CD4-positive, CD25-positive, alpha-beta regulatory T cell (primary cell): ENCODE measurements around the gene OPN1LW. TPM values are rescaled to one million over a fixed set of nuclear protein-coding genes. Genes with fewer than 3 reads are reported as not detected.
"Not testable (repeated sequence)": the region's sequence is repeated elsewhere in the genome, so short reads cannot be mapped to it uniquely, and the experiment has no call there.

Source experiments
- ATAC-seq, 2 donors: fragments of 150-1000 bp; cut with Tn5 transposase; one replicate each; pipeline ENCODE4 v1.10.0; 2021; ENCODE audit warnings: low read depth in 2 of 2, moderate number of reproducible peaks in 2 of 2, moderate library complexity in 1 of 2
- DNase-seq, 3 donors: peaks; one replicate each; pipeline versions ENCODE4 v3.0.0 to v3.0.0-alpha.2; 2012 to 2022; ENCODE audit warnings: mixed read lengths in 1 of 3
- H3K27ac ChIP-seq: one replicate; pipeline ENCODE4 v1.7.0; 2013; ENCODE audit warnings: mild to moderate bottlenecking, low read length; ENCODE audit not compliant: insufficient read depth, poor library complexity, severe bottlenecking
- H3K27me3 ChIP-seq: one replicate; pipeline ENCODE4 v1.7.0; 2013; ENCODE audit warnings: low read length; ENCODE audit not compliant: control insufficient read depth, insufficient read depth
- H3K36me3 ChIP-seq: one replicate; pipeline ENCODE4 v1.7.0; 2013; ENCODE audit warnings: mild to moderate bottlenecking, low read length, moderate library complexity; ENCODE audit not compliant: control insufficient read depth, insufficient read depth
- H3K4me1 ChIP-seq: 2 replicates; pipeline ENCODE4 v1.7.0; 2013; ENCODE audit warnings: mild to moderate bottlenecking, low read length; ENCODE audit not compliant: insufficient read depth, control insufficient read depth, poor library complexity, severe bottlenecking
- H3K4me3 ChIP-seq: one replicate; pipeline ENCODE4 v1.7.0; 2013; ENCODE audit warnings: low read depth, mild to moderate bottlenecking, low read length, moderate library complexity
- H3K9me3 ChIP-seq, 2 experiments: 1 replicate in 1 of 2; 2 replicates in 1 of 2; pipeline ENCODE4 v1.7.0; 2013; ENCODE audit warnings: low read length in 2 of 2, mild to moderate bottlenecking in 1 of 2, moderate library complexity in 1 of 2; ENCODE audit not compliant: control insufficient read depth in 2 of 2
- H3K27ac Mint-ChIP-seq, 3 donors: one replicate each; pipeline ENCODE4 v1.8.0; 2020 to 2022; ENCODE audit warnings: mild to moderate bottlenecking in 3 of 3, mixed read lengths in 3 of 3, moderate library complexity in 2 of 3
- H3K27me3 Mint-ChIP-seq: one replicate; pipeline ENCODE4 v1.8.0; 2022; ENCODE audit warnings: mild to moderate bottlenecking, mixed read lengths
- H3K36me3 Mint-ChIP-seq: one replicate; pipeline ENCODE4 v1.8.0; 2020; ENCODE audit warnings: mixed read lengths
- H3K4me1 Mint-ChIP-seq, 4 donors: one replicate each; pipeline ENCODE4 v1.8.0; 2020 to 2022; ENCODE audit warnings: mixed read lengths in 4 of 4, mild to moderate bottlenecking in 1 of 4
- H3K4me3 Mint-ChIP-seq, 4 donors: one replicate each; pipeline ENCODE4 v1.8.0; 2020 to 2022; ENCODE audit warnings: mild to moderate bottlenecking in 4 of 4, mixed read lengths in 4 of 4, moderate library complexity in 3 of 4
- H3K9me3 Mint-ChIP-seq, 7 donors: one replicate each; pipeline ENCODE4 v1.8.0; 2020 to 2022; ENCODE audit warnings: mixed read lengths in 7 of 7, mild to moderate bottlenecking in 3 of 7, moderate library complexity in 2 of 7
- polyA plus RNA-seq, 4 donors: library from polyadenylated mRNA; unstranded; fragments of 300-500 nt; fragmentation: Illumina TruSeq; gene quantifications; one replicate each; pipeline ENCODE4 v1.2.3, GENCODE V29; 2021
- total RNA-seq: library from RNA; stranded (reverse); gene quantifications from one replicate; pipeline ENCODE4 v1.2.3, GENCODE V29; 2022

The OPN1LW gene
- total and polyA plus RNA-seq, 5 donors from 2014 or later, result not detected

DNA sequence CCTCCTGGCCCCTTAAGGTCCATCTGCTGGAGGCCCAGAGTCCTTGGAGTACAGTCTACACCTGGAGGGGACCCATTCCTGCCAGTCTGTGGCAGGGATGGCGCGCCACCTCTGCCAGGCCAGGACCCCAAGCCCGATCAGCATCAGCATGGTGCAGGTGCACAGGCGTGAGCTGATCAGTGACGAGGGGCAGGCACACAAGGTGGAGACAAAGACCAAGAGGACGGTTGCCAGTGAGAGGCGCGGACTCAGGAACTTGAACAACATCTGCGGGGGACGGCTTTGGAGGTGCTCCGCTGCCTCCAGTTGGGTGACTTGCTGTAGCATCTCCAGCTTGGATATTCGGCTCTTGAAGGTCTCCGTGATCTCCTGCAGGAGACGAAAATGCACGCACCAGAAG lies 15.3 kb downstream of the OPN1LW start:
- H3K9me3 ChIP-seq, ATAC-seq, H3K4me1 ChIP-seq, H3K4me1 Mint-ChIP-seq, H3K27me3 ChIP-seq, H3K27ac Mint-ChIP-seq, H3K36me3 Mint-ChIP-seq, H3K27me3 Mint-ChIP-seq, H3K4me3 ChIP-seq, H3K27ac ChIP-seq, DNase-seq, H3K4me3 Mint-ChIP-seq, H3K9me3 Mint-ChIP-seq, H3K36me3 ChIP-seq: not testable (repeated sequence)

DNA sequence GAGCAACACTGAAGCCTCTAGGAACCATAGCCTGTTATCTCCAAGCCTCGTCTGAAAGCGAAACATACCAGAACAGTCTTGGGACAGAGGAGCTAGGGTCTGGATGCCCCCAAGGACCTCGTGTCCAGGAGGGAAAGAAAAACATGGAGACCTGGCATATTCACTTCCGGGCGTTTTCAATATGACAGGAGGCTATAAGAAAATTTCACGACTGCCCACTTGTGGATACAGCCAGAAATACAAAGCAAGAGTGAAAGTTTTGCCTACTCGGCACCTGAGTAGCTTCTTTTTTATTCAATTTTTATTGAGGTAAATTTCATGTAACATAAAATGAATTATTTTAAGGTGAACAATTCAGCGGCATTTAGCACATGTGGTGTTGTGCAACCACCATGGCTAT lies 20.9 kb downstream of the OPN1LW start:
- H3K4me1 ChIP-seq, H3K4me3 ChIP-seq, H3K4me3 Mint-ChIP-seq, H3K36me3 Mint-ChIP-seq, H3K27me3 Mint-ChIP-seq, H3K9me3 ChIP-seq, H3K27me3 ChIP-seq, DNase-seq, H3K4me1 Mint-ChIP-seq, H3K36me3 ChIP-seq, H3K27ac Mint-ChIP-seq, H3K27ac ChIP-seq, ATAC-seq, H3K9me3 Mint-ChIP-seq: not testable (repeated sequence)

DNA sequence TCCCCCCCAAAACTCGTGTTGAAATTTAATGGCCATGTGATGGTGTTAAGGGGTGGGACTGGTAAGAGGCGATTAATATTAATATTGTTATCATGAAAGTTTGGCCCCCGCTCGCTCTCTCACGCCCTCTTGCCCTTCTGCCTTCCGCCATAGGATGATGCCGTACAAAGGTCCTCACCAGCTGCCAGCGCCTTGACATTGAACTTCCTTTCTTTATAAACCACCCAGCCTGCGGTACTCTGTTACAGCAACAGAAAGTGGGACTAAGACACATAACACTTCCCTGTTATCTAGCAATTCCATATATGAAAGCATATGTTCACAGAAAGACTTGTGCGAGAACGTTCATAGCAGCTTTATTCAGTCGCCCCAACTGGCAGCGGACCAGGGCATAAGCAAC lies 24.3 kb downstream of the OPN1LW start:
- not testable (repeated sequence) for H3K36me3 ChIP-seq, ATAC-seq, H3K9me3 Mint-ChIP-seq, H3K27me3 ChIP-seq, H3K27ac Mint-ChIP-seq, H3K9me3 ChIP-seq, H3K4me3 ChIP-seq, H3K4me1 ChIP-seq, H3K36me3 Mint-ChIP-seq, H3K27ac ChIP-seq, H3K4me3 Mint-ChIP-seq, H3K4me1 Mint-ChIP-seq, H3K27me3 Mint-ChIP-seq, DNase-seq

DNA sequence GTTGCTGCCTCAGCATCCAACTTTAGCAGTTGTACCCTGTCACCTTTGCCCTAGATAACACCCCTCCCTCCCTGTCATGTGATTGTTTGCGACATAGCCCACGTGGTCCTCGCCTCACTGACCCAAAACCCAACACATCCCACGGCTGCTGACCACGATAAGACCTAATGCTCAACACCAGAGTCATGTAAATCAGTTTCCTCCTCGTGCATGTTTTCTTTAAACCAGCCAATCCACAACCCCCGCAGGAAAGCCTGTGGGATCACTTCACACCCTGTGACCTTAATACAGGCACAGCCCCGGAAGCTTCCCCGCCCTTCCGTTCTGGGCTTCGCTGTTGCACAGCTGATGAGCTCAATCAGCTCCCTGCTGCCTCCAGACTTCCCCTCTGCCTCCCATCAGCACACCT lies 28.5 kb downstream of the OPN1LW start:
- H3K36me3 Mint-ChIP-seq, H3K9me3 ChIP-seq, H3K4me3 ChIP-seq, H3K27ac ChIP-seq, H3K4me1 Mint-ChIP-seq, H3K4me1 ChIP-seq, H3K4me3 Mint-ChIP-seq, H3K27me3 ChIP-seq, H3K27me3 Mint-ChIP-seq, H3K27ac Mint-ChIP-seq, DNase-seq, H3K9me3 Mint-ChIP-seq, H3K36me3 ChIP-seq: not testable (repeated sequence)
- peak; percentile 98 to 99 for ATAC-seq

DNA sequence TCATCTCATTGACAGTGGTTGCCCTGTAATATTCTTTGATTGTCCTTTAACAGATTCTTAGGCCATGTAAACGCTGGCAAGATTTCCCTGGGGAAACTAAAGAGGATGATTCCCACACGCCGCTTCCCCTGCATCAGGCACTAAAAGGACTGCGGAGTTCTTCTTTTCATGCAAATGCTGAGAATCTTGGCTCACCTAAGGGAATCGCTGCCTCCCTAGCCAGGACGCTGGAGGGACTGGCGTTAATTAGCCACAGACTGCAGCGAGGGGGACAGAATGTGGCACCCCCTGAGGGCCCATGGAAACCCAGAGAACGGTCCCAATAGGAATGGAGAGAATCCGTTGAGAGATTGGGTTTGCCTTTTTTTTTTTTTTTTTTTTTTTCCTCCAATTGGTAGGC lies 30.3 kb downstream of the OPN1LW start:
- not testable (repeated sequence) for H3K4me3 ChIP-seq, H3K9me3 Mint-ChIP-seq, H3K4me1 Mint-ChIP-seq, H3K27me3 ChIP-seq, H3K27ac Mint-ChIP-seq, H3K9me3 ChIP-seq, H3K27me3 Mint-ChIP-seq, H3K36me3 ChIP-seq, DNase-seq, H3K4me3 Mint-ChIP-seq, H3K27ac ChIP-seq, H3K4me1 ChIP-seq, ATAC-seq, H3K36me3 Mint-ChIP-seq

DNA sequence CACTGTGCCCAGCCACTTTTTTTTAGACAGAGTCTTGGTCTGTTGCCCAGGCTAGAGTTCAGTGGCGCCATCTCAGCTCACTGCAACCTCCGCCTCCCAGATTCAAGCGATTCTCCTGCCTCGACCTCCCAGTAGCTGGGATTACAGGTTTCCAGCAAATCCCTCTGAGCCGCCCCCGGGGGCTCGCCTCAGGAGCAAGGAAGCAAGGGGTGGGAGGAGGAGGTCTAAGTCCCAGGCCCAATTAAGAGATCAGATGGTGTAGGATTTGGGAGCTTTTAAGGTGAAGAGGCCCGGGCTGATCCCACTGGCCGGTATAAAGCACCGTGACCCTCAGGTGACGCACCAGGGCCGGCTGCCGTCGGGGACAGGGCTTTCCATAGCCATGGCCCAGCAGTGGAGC lies 38.3 kb downstream of the OPN1LW start, which contains the start of gene OPN1MW:
Gene OPN1MW (plus strand): TSS at position 301 of the 400 bp plus-strand sequence. CDS start 82 bp downstream, at position 383.
- not testable (repeated sequence) for H3K4me3 Mint-ChIP-seq, H3K27ac ChIP-seq, H3K27me3 Mint-ChIP-seq, H3K27me3 ChIP-seq, DNase-seq, ATAC-seq, H3K36me3 ChIP-seq, H3K27ac Mint-ChIP-seq, H3K4me1 ChIP-seq, H3K9me3 ChIP-seq, H3K36me3 Mint-ChIP-seq, H3K4me1 Mint-ChIP-seq, H3K4me3 ChIP-seq, H3K9me3 Mint-ChIP-seq

DNA sequence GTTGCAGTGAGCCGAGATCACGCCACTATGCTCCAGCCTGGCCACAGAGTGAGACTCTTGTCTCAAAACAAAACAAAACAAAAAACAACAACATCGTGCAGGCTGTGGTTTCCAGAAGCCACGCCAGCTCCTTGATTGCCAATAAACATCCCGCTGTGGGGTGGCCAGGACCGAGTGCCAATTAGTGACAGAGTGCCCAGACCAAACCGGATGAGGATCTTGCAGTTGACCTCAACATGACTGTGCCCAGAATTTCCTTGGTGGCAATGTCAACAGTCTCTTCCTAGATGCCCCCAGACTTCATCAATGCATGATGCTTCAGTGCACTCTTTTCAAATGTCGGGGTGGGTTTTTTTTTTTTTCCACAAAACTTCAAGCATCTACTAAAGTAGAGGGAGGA lies 39.8 kb downstream of the OPN1LW start:
- not testable (repeated sequence) for H3K36me3 Mint-ChIP-seq, H3K27me3 Mint-ChIP-seq, ATAC-seq

DNA sequence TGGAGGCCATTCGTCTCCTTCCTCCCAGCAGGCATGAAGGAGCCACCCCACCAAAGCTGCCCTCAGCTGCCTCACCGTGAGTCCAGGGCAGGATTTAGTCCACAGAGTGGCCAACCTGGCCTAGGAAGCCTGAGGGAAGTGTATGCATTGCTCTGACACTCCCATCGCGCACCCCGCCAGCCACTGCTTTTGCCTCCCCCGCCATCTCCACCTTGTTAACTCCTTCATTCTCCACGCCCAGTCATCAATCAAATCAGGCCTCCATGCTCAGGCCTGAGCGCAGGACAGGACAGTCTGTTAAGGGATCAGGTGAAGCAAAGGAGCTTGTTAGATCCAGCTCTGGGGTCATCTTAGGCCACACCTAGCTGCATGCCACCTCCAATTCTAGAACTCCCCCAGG lies 48.8 kb downstream of the OPN1LW start:
- not testable (repeated sequence) for DNase-seq, H3K36me3 ChIP-seq, H3K9me3 ChIP-seq, H3K4me1 Mint-ChIP-seq, H3K9me3 Mint-ChIP-seq, H3K4me1 ChIP-seq, H3K27ac ChIP-seq, H3K36me3 Mint-ChIP-seq, H3K27ac Mint-ChIP-seq, H3K27me3 ChIP-seq, ATAC-seq, H3K4me3 ChIP-seq, H3K27me3 Mint-ChIP-seq, H3K4me3 Mint-ChIP-seq

More for the DNA sequence above, 39.8 kb downstream of the OPN1LW start:
- H3K27me3 ChIP-seq, DNase-seq, H3K9me3 ChIP-seq, H3K4me3 ChIP-seq, H3K4me1 ChIP-seq, H3K27ac Mint-ChIP-seq, H3K36me3 ChIP-seq, H3K9me3 Mint-ChIP-seq, H3K4me1 Mint-ChIP-seq, H3K27ac ChIP-seq, H3K4me3 Mint-ChIP-seq: not testable (repeated sequence)
